Suppressor macrophage treated with lipopolysaccharide for 4 hours (primary cell): ENCODE results near the gene RBM4.

ENCODE experiments used
- DNase-seq: peaks from one replicate; pipeline ENCODE4 v3.0.0-alpha.2; 2020

RBM4 gene

GRCh38 chr11:66659763-66660162 lies 21.3 kb downstream of the RBM4 start:
- peak; percentile 45 for DNase-seq

GRCh38 chr11:66663741-66664296 lies 25.3 kb downstream of the RBM4 start:
- no peak for DNase-seq

- no peak for DNase-seq
These were observed 26.9 kb downstream of the RBM4 start for GRCh38 chr11:66665369-66665768.

GRCh38 chr11:66670816-66671215 lies 32.3 kb downstream of the RBM4 start:
- DNase-seq: no peak

GRCh38 chr11:66674964-66675602 lies 36.6 kb downstream of the RBM4 start:
- DNase-seq: no peak

GRCh38 chr11:66676282-66676919 lies 37.9 kb downstream of the RBM4 start:
- DNase-seq: peak; percentile 34

GRCh38 chr11:66676931-66677598 lies 38.6 kb downstream of the RBM4 start:
- DNase-seq: no peak

- peak; percentile 97 for DNase-seq
These were observed 39.3 kb downstream of the RBM4 start, which contains the start of gene RBM4B for GRCh38 chr11:66677599-66678375. Gene RBM4B, minus strand, starts transcription at chr11:66677887. Its CDS starts 808 bp downstream, at chr11:66677079.

GRCh38 chr11:66680966-66681645 lies 42.6 kb downstream of the RBM4 start:
- DNase-seq: no peak

- no peak for DNase-seq
These were observed 45.4 kb downstream of the RBM4 start for GRCh38 chr11:66683877-66684276.

- DNase-seq: no peak
These were observed 46.1 kb downstream of the RBM4 start for GRCh38 chr11:66684635-66685034.

GRCh38 chr11:66685276-66686099 lies 47.0 kb downstream of the RBM4 start:
- DNase-seq: no peak

GRCh38 chr11:66686100-66686785 lies 47.7 kb downstream of the RBM4 start:
- DNase-seq: no peak

- no peak for DNase-seq
These were observed 48.6 kb downstream of the RBM4 start for GRCh38 chr11:66686801-66687750.

- no peak for DNase-seq
These were observed 49.4 kb downstream of the RBM4 start for GRCh38 chr11:66687831-66688281.

GRCh38 chr11:66688561-66689534 lies 50.3 kb downstream of the RBM4 start:
- DNase-seq: no peak

GRCh38 chr11:66689661-66690590 lies 51.4 kb downstream of the RBM4 start:
- DNase-seq: no peak
